Hypothalamus (tissue), 51 donors: Measurements from ENCODE around the gene SPRR2B.
A peak's percentile ranks its signal among the peaks of the same experiment; 100 is the strongest.
"Not testable (repeated sequence)": the region's sequence is repeated elsewhere in the genome, so short reads cannot be mapped to it uniquely, and the experiment has no call there.

Experiments
- DNase-seq, 51 donors: peaks; one replicate each; lab custom pipeline; 2025; lab: John Stamatoyannopoulos, UW

SPRR2B gene

GRCh38 chr1:153035211-153035610 lies 36.2 kb downstream of the SPRR2B start:
- no peak for DNase-seq

- peak in 15 of 51 donors; percentile 1 to 36 (median 9) for DNase-seq
These were observed 38.6 kb downstream of the SPRR2B start for GRCh38 chr1:153032677-153033308.

- DNase-seq: no peak
These were observed 39.3 kb downstream of the SPRR2B start for GRCh38 chr1:153032073-153032472.

- DNase-seq: no peak
These were observed 40.5 kb downstream of the SPRR2B start, which contains the start of gene SPRR1B for GRCh38 chr1:153030895-153031294. Gene SPRR1B (plus strand): TSS chr1:153031203. CDS start chr1:153032346, 1,143 bp downstream.

- no peak for DNase-seq
These were observed 42.6 kb downstream of the SPRR2B start for GRCh38 chr1:153028766-153029165.

GRCh38 chr1:153025797-153026196 lies 45.6 kb downstream of the SPRR2B start:
- DNase-seq: no peak

- DNase-seq: no peak
These were observed 47.0 kb downstream of the SPRR2B start for GRCh38 chr1:153024413-153024812.

GRCh38 chr1:153023109-153023508 lies 48.3 kb downstream of the SPRR2B start:
- DNase-seq: no peak

GRCh38 chr1:153022340-153022739 lies 49.1 kb downstream of the SPRR2B start:
- not testable (repeated sequence) for DNase-seq

GRCh38 chr1:153021829-153022228 lies 49.6 kb downstream of the SPRR2B start:
- DNase-seq: not testable (repeated sequence)
